SK-N-SH treated with all-trans-retinoic acid at 6 μM for 48 hours (cell line): ENCODE results near the gene TRABD2B.

Source experiments
- ATAC-seq: fragments of 200-7000 bp; cut with Tn5 transposase; 3 replicates; pipeline ENCODE4 v1.9.1; 2020; ENCODE audit warnings: mild to moderate bottlenecking, moderate library complexity
- ARNTL ChIP-seq: fragments of 450-650 bp; formaldehyde crosslinking; IDR thresholded peaks from 2 replicates; pipeline ENCODE4 v1.5.0; 2020; ENCODE audit warnings: low read depth, mild to moderate bottlenecking, moderate library complexity, borderline replicate concordance
- BACH2 ChIP-seq: fragments of 250-450 bp; sonication (Bioruptor Pico); IDR thresholded peaks from 2 replicates; pipeline ENCODE4 v1.9.0; 2021; ENCODE audit warnings: mild to moderate bottlenecking, borderline replicate concordance
- CREB5 ChIP-seq: fragments of 250-450 bp; sonication (Bioruptor Pico); IDR thresholded peaks from 2 replicates; pipeline ENCODE4 v1.5.1; 2020; ENCODE audit warnings: low read depth, mild to moderate bottlenecking, moderate library complexity
- CSRNP3 ChIP-seq: fragments of 250-450 bp; sonication (Bioruptor Pico); IDR thresholded peaks from 2 replicates; pipeline ENCODE4 v1.5.1; 2021; ENCODE audit warnings: mild to moderate bottlenecking, moderate library complexity
- ESRRG ChIP-seq: fragments of 250-450 bp; sonication (Bioruptor Pico); IDR thresholded peaks from 2 replicates; pipeline ENCODE4 v1.6.1; 2021; ENCODE audit warnings: mild to moderate bottlenecking
- GLIS3 ChIP-seq: fragments of 250-450 bp; sonication (Bioruptor Pico); IDR thresholded peaks from 2 replicates; pipeline ENCODE4 v1.5.0; 2020; ENCODE audit warnings: mild to moderate bottlenecking, moderate library complexity
- ISL1 ChIP-seq: fragments of 250-450 bp; sonication (Bioruptor Pico); IDR thresholded peaks from 2 replicates; pipeline ENCODE4 v2.1.2; 2022; ENCODE audit warnings: mild to moderate bottlenecking, moderate library complexity
- OSR1 ChIP-seq: fragments of 250-450 bp; sonication (Bioruptor Pico); IDR thresholded peaks from 2 replicates; pipeline ENCODE4 v1.8.0; 2022; ENCODE audit warnings: moderate library complexity, mild to moderate bottlenecking, inconsistent platforms
- PATZ1 ChIP-seq: fragments of 250-450 bp; sonication (Bioruptor Pico); IDR thresholded peaks from 2 replicates; pipeline ENCODE4 v1.8.0; 2020; ENCODE audit warnings: mild to moderate bottlenecking, moderate library complexity, borderline replicate concordance
- POU6F1 ChIP-seq: fragments of 250-450 bp; sonication (Bioruptor Pico); IDR thresholded peaks from 2 replicates; pipeline ENCODE4 v1.8.0; 2021; ENCODE audit warnings: low read depth, mild to moderate bottlenecking, moderate library complexity, borderline replicate concordance
- PPARA ChIP-seq: fragments of 250-450 bp; sonication (Bioruptor Pico); IDR thresholded peaks from 2 replicates; pipeline ENCODE4 v1.5.0; 2020; ENCODE audit warnings: mild to moderate bottlenecking, borderline replicate concordance
- RARB ChIP-seq: fragments of 250-450 bp; sonication (Bioruptor Pico); IDR thresholded peaks from 2 replicates; pipeline ENCODE4 v1.8.0; 2021; ENCODE audit warnings: mild to moderate bottlenecking, moderate library complexity
- SNAI2 ChIP-seq: fragments of 250-450 bp; sonication (Bioruptor Pico); IDR thresholded peaks from 2 replicates; pipeline ENCODE4 v1.5.0; 2020; ENCODE audit warnings: mild to moderate bottlenecking, moderate library complexity
- TCF4 ChIP-seq: fragments of 250-450 bp; sonication (Bioruptor Pico); IDR thresholded peaks from 2 replicates; pipeline ENCODE4 v1.8.0; 2021; ENCODE audit warnings: mild to moderate bottlenecking, moderate library complexity, borderline replicate concordance
- TOX ChIP-seq: fragments of 250-450 bp; sonication (Bioruptor Pico); IDR thresholded peaks from 2 replicates; pipeline ENCODE4 v1.8.0; 2021; ENCODE audit warnings: mild to moderate bottlenecking, moderate library complexity, borderline replicate concordance
- TSHZ2 ChIP-seq: fragments of 250-450 bp; sonication (Bioruptor Pico); IDR thresholded peaks from 2 replicates; pipeline ENCODE4 v1.5.0; 2020; ENCODE audit warnings: mild to moderate bottlenecking, moderate library complexity
- ZC3H10 ChIP-seq: fragments of 250-450 bp; sonication (Bioruptor Pico); IDR thresholded peaks from 2 replicates; pipeline ENCODE4 v1.5.1; 2021; ENCODE audit warnings: mild to moderate bottlenecking, moderate library complexity
- ZFP3 ChIP-seq: fragments of 250-450 bp; sonication (Bioruptor Pico); IDR thresholded peaks from 2 replicates; pipeline ENCODE4 v1.5.0; 2020; ENCODE audit warnings: mild to moderate bottlenecking, moderate library complexity
- ZFP30 ChIP-seq: fragments of 450-650 bp; formaldehyde crosslinking; IDR thresholded peaks from 2 replicates; pipeline ENCODE4 v1.5.0; 2022; ENCODE audit warnings: mild to moderate bottlenecking, moderate library complexity
- ZNF70 ChIP-seq: fragments of 450-650 bp; formaldehyde crosslinking; IDR thresholded peaks from 2 replicates; pipeline ENCODE4 v1.5.0; 2020; ENCODE audit warnings: mild to moderate bottlenecking, moderate library complexity
- ZNF8 ChIP-seq: fragments of 450-650 bp; formaldehyde crosslinking; IDR thresholded peaks from 2 replicates; pipeline ENCODE4 v1.5.0; 2020; ENCODE audit warnings: mild to moderate bottlenecking, moderate library complexity

The TRABD2B gene

GRCh38 chr1:47809301-47810084, 187.7 kb downstream of the TRABD2B start:
- TF ChIP-seq PATZ1 (CRISPR knock-in tag) (no peak), TCF4 (CRISPR knock-in tag) (no peak), CSRNP3 (CRISPR knock-in tag) (no peak), SNAI2 (CRISPR knock-in tag) (no peak), ZFP3 (CRISPR knock-in tag) (no peak), CREB5 (CRISPR knock-in tag) (no peak), ZNF70 (CRISPR knock-in tag) (no peak), ISL1 (CRISPR knock-in tag) (no peak), ZC3H10 (CRISPR knock-in tag) (no peak), POU6F1 (CRISPR knock-in tag) (no peak), PPARA (no peak), TOX (no peak), OSR1 (CRISPR knock-in tag) (no peak), RARB (CRISPR knock-in tag) (no peak)
- TF ChIP-seq, all 23 proteins: peak for 0
- ATAC-seq = no peak

- no peak for ATAC-seq
- TF ChIP-seq TSHZ2 (no peak), OSR1 (CRISPR knock-in tag) (no peak), BACH2 (CRISPR knock-in tag) (no peak), ZFP30 (CRISPR knock-in tag) (no peak), PPARA (no peak), ZC3H10 (CRISPR knock-in tag) (no peak), GLIS3 (CRISPR knock-in tag) (no peak), ZNF70 (CRISPR knock-in tag) (no peak), ARNTL (no peak), ZNF8 (no peak), ESRRG (CRISPR knock-in tag) (no peak), SNAI2 (CRISPR knock-in tag) (no peak), ISL1 (CRISPR knock-in tag) (no peak), TCF4 (CRISPR knock-in tag) (no peak), RARB (CRISPR knock-in tag) (no peak), ZFP3 (CRISPR knock-in tag) (no peak), CSRNP3 (CRISPR knock-in tag) (no peak)
Observed at GRCh38 chr1:47808612-47809011, 188.6 kb downstream of the TRABD2B start.
